HepG2 (cell line): ENCODE measurements around the gene PCBP4.

ENCODE experiments used
- AFF4 ChIP-seq: sonication (generic); formaldehyde crosslinking; IDR thresholded peaks from 2 replicates; pipeline ENCODE4 v1.4.0; 2020; ENCODE audit warnings: missing genetic modification reagents
- DPF2 ChIP-seq: sonication (generic); formaldehyde crosslinking; IDR thresholded peaks from 2 replicates; pipeline ENCODE4 v1.4.0; 2020; ENCODE audit warnings: mild to moderate bottlenecking, low read depth, missing genetic modification reagents, borderline replicate concordance
- PHF8 ChIP-seq: sonication (generic); formaldehyde crosslinking; IDR thresholded peaks from 2 replicates; pipeline ENCODE4 v1.5.0; 2020; ENCODE audit warnings: missing genetic modification reagents
- POLR2A ChIP-seq, 2 experiments: IDR thresholded peaks; 2 replicates each; pipeline ENCODE4 v1.6.1; 2011; ENCODE audit warnings: low read depth in 2 of 2, low read length in 2 of 2, mild to moderate bottlenecking in 1 of 2, moderate library complexity in 1 of 2; ENCODE audit not compliant: insufficient read depth in 1 of 2
- ZNF781 ChIP-seq: sonication (generic); formaldehyde crosslinking; IDR thresholded peaks from 2 replicates; pipeline ENCODE4 v1.5.1; 2020; ENCODE audit warnings: borderline replicate concordance, mild to moderate bottlenecking, missing genetic modification reagents; ENCODE audit errors: not compliant biosample characterization
- ZNF782 ChIP-seq: sonication (generic); formaldehyde crosslinking; IDR thresholded peaks from 2 replicates; pipeline ENCODE4 v1.4.0; 2020; ENCODE audit warnings: missing genetic modification reagents, mild to moderate bottlenecking, borderline replicate concordance
- ZNF792 ChIP-seq: IDR thresholded peaks from 2 replicates; pipeline ENCODE4 v1.6.1; 2016
- ZNF816 ChIP-seq: sonication (generic); formaldehyde crosslinking; IDR thresholded peaks from 2 replicates; pipeline ENCODE4 v1.8.0; 2022; ENCODE audit warnings: missing genetic modification reagents, mild to moderate bottlenecking, borderline replicate concordance
- ZNF839 ChIP-seq: sonication (generic); formaldehyde crosslinking; IDR thresholded peaks from 2 replicates; pipeline ENCODE4 v1.4.0; 2020; ENCODE audit warnings: missing genetic modification reagents, mild to moderate bottlenecking, borderline replicate concordance
- TF ChIP-seq, protein P1 (sequence below): sonication (generic); formaldehyde crosslinking; IDR thresholded peaks from 2 replicates; pipeline ENCODE4 v1.5.0; 2020; ENCODE audit warnings: mild to moderate bottlenecking, missing genetic modification reagents, moderate library complexity

DNA sequence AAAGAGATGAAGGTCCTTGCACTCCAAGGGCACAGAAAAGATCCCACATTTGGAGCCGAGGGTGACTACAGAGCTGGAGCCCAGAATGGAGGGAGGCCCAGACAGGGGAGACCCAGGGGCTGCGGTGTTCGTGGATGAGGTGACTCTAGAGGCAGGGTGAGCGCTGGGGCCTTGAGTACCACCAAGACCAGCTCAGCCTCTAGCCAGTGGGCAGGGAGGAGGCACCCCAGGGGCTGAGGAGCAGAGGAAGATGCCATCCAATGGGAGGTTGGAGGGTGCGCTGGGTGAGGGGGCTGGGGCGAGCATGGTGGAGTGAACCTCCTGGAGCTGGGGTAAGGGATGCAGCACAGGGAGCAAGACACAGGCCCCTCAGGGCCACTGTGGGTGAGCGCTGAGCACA lies 38.8 kb downstream of the PCBP4 start:
- no peak for TF ChIP-seq DPF2 (CRISPR knock-in tag)
- no peak for TF ChIP-seq ZNF839 (CRISPR knock-in tag)
- no peak for TF ChIP-seq ZNF816
- TF ChIP-seq ZNF792 (CRISPR knock-in tag) = no peak
- no peak for TF ChIP-seq POLR2A (IDR thresholded peaks at IDR 0.05; ENCODE audit: insufficient read depth in 1 of 2, low read depth in 2 of 2, low read length in 2 of 2)
- TF ChIP-seq PHF8 (CRISPR knock-in tag) = no peak
- TF ChIP-seq AFF4 (CRISPR knock-in tag) = no peak
- TF ChIP-seq ZNF781 (CRISPR knock-in tag) = no peak
- no peak for TF ChIP-seq ZNF782 (CRISPR knock-in tag)
- TF ChIP-seq, protein P1, sequence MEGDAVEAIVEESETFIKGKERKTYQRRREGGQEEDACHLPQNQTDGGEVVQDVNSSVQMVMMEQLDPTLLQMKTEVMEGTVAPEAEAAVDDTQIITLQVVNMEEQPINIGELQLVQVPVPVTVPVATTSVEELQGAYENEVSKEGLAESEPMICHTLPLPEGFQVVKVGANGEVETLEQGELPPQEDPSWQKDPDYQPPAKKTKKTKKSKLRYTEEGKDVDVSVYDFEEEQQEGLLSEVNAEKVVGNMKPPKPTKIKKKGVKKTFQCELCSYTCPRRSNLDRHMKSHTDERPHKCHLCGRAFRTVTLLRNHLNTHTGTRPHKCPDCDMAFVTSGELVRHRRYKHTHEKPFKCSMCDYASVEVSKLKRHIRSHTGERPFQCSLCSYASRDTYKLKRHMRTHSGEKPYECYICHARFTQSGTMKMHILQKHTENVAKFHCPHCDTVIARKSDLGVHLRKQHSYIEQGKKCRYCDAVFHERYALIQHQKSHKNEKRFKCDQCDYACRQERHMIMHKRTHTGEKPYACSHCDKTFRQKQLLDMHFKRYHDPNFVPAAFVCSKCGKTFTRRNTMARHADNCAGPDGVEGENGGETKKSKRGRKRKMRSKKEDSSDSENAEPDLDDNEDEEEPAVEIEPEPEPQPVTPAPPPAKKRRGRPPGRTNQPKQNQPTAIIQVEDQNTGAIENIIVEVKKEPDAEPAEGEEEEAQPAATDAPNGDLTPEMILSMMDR (CRISPR knock-in tag) = no peak
